HepG2 (cell line): Measurements from ENCODE around the gene NARF. TPM values are rescaled to one million over a fixed set of nuclear protein-coding genes. Genes with fewer than 3 reads are reported as not detected.

Experiments used
- AGO1 ChIP-seq: fragments of 200-400 bp; formaldehyde crosslinking; IDR thresholded peaks from 2 replicates; pipeline ENCODE4 v1.6.1; 2017; ENCODE audit warnings: mild to moderate bottlenecking, low read depth, low read length, moderate library complexity; ENCODE audit not compliant: poor library complexity, severe bottlenecking
- AHDC1 ChIP-seq: sonication (generic); formaldehyde crosslinking; IDR thresholded peaks from 2 replicates; pipeline ENCODE4 v1.5.1; 2020; ENCODE audit warnings: mild to moderate bottlenecking, missing genetic modification reagents, borderline replicate concordance
- ARHGAP35 ChIP-seq: sonication (generic); formaldehyde crosslinking; IDR thresholded peaks from 2 replicates; pipeline ENCODE4 v1.9.0; 2022; ENCODE audit warnings: mild to moderate bottlenecking, inconsistent platforms, moderate library complexity, missing genetic modification reagents, borderline replicate concordance
- FLYWCH1 ChIP-seq: sonication (generic); formaldehyde crosslinking; IDR thresholded peaks from 2 replicates; pipeline ENCODE4 v1.8.1; 2023; ENCODE audit warnings: mild to moderate bottlenecking, missing genetic modification reagents
- FOXP1 ChIP-seq, 2 experiments: fragments of 450-650 bp in 1 of 2; IDR thresholded peaks; 2 replicates each; pipeline ENCODE4 v1.6.1; 2017 to 2018; ENCODE audit warnings: antibody characterized with exemption in 1 of 2
- MTF2 ChIP-seq: sonication (generic); formaldehyde crosslinking; IDR thresholded peaks from 2 replicates; pipeline ENCODE4 v1.5.0; 2020; ENCODE audit warnings: missing genetic modification reagents, borderline replicate concordance
- NFKB2 ChIP-seq: sonication (generic); formaldehyde crosslinking; IDR thresholded peaks from 2 replicates; pipeline ENCODE4 v1.4.0; 2020; ENCODE audit warnings: missing genetic modification reagents, borderline replicate concordance
- NRL ChIP-seq: sonication (generic); formaldehyde crosslinking; IDR thresholded peaks from 2 replicates; pipeline ENCODE4 v1.5.0; 2020; ENCODE audit warnings: missing genetic modification reagents, mild to moderate bottlenecking, moderate library complexity, borderline replicate concordance
- ZNF362 ChIP-seq: sonication (generic); formaldehyde crosslinking; IDR thresholded peaks from 2 replicates; pipeline ENCODE4 v1.4.0; 2020; ENCODE audit warnings: missing genetic modification reagents, mild to moderate bottlenecking, borderline replicate concordance
- ZNF580 ChIP-seq: IDR thresholded peaks from 2 replicates; pipeline ENCODE4 v1.6.1; 2016; ENCODE audit warnings: low read depth, borderline replicate concordance
- ZNF672 ChIP-seq: sonication (generic); formaldehyde crosslinking; IDR thresholded peaks from 2 replicates; pipeline ENCODE4 v1.8.1; 2022; ENCODE audit warnings: missing genetic modification reagents
- polyA plus RNA-seq, 8 experiments: library from polyadenylated mRNA; depleted of rRNA in 3 of 8; stranded (reverse) in 7 of 8; unstranded in 1 of 8; fragments of >200 nt; fragmentation: Illumina TruSeq in 4 of 8; extraction: Trizol in 4 of 8; gene quantifications; 2 replicates each; pipeline versions ENCODE4 v1.2.1 to v1.2.3, GENCODE V29; 2011 to 2016; ENCODE audit warnings: low read depth in 4 of 8, missing spikeins in 1 of 8, mixed read lengths in 1 of 8; ENCODE audit not compliant: insufficient read depth in 1 of 8
- total RNA-seq, 5 experiments: library from RNA; depleted of rRNA; stranded (reverse); fragments of >200 nt; fragmentation: Illumina TruSeq; extraction: Trizol; gene quantifications; 2 replicates each; pipeline ENCODE4 v1.2.3, GENCODE V29; 2016; ENCODE audit warnings: low read depth in 1 of 5
- TF ChIP-seq, protein P1 (sequence below): sonication (generic); formaldehyde crosslinking; IDR thresholded peaks from 2 replicates; pipeline ENCODE4 v1.5.0; 2020; ENCODE audit warnings: mild to moderate bottlenecking, missing genetic modification reagents
- TF ChIP-seq, protein P2 (sequence below): sonication (generic); formaldehyde crosslinking; IDR thresholded peaks from 2 replicates; pipeline ENCODE4 v1.8.0; 2022; ENCODE audit warnings: mild to moderate bottlenecking, missing genetic modification reagents
- TF ChIP-seq, protein P3 (sequence below): sonication (generic); formaldehyde crosslinking; IDR thresholded peaks from 2 replicates; pipeline ENCODE4 v1.4.0; 2020; ENCODE audit warnings: low read depth, mild to moderate bottlenecking, missing genetic modification reagents

Gene NARF
- total and polyA plus RNA-seq, 2 of the 13 experiments (the other 11 are each of a cell fraction or from before 2014, with no cell fraction given), result 61.1 to 144 TPM

GRCh38 chr17:82489851-82490511 is 31.4 kb downstream of the NARF start (continued):
- TF ChIP-seq, protein P1, sequence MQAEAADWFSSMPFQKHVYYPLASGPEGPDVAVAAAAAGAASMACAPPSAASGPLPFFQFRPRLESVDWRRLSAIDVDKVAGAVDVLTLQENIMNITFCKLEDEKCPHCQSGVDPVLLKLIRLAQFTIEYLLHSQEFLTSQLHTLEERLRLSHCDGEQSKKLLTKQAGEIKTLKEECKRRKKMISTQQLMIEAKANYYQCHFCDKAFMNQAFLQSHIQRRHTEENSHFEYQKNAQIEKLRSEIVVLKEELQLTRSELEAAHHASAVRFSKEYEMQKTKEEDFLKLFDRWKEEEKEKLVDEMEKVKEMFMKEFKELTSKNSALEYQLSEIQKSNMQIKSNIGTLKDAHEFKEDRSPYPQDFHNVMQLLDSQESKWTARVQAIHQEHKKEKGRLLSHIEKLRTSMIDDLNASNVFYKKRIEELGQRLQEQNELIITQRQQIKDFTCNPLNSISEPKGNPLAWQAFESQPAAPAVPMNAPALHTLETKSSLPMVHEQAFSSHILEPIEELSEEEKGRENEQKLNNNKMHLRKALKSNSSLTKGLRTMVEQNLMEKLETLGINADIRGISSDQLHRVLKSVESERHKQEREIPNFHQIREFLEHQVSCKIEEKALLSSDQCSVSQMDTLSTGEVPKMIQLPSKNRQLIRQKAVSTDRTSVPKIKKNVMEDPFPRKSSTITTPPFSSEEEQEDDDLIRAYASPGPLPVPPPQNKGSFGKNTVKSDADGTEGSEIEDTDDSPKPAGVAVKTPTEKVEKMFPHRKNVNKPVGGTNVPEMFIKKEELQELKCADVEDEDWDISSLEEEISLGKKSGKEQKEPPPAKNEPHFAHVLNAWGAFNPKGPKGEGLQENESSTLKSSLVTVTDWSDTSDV, result no peak
- TF ChIP-seq FLYWCH1 (CRISPR knock-in tag), result no peak
- no peak for TF ChIP-seq ZNF580
- TF ChIP-seq ZNF672, result no peak
- no peak for TF ChIP-seq MTF2
- TF ChIP-seq AHDC1 (CRISPR knock-in tag), result no peak
- TF ChIP-seq ZNF362 (CRISPR knock-in tag), result no peak
- no peak for TF ChIP-seq FOXP1 (IDR thresholded peaks at IDR 0.05)
- TF ChIP-seq FOXP1 (CRISPR knock-in tag; IDR thresholded peaks at IDR 0.05), result no peak
- TF ChIP-seq ARHGAP35, result no peak
- TF ChIP-seq, protein P2, sequence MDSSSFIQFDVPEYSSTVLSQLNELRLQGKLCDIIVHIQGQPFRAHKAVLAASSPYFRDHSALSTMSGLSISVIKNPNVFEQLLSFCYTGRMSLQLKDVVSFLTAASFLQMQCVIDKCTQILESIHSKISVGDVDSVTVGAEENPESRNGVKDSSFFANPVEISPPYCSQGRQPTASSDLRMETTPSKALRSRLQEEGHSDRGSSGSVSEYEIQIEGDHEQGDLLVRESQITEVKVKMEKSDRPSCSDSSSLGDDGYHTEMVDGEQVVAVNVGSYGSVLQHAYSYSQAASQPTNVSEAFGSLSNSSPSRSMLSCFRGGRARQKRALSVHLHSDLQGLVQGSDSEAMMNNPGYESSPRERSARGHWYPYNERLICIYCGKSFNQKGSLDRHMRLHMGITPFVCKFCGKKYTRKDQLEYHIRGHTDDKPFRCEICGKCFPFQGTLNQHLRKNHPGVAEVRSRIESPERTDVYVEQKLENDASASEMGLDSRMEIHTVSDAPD (CRISPR knock-in tag), result no peak
- no peak for TF ChIP-seq NRL (CRISPR knock-in tag)
- TF ChIP-seq, protein P3, sequence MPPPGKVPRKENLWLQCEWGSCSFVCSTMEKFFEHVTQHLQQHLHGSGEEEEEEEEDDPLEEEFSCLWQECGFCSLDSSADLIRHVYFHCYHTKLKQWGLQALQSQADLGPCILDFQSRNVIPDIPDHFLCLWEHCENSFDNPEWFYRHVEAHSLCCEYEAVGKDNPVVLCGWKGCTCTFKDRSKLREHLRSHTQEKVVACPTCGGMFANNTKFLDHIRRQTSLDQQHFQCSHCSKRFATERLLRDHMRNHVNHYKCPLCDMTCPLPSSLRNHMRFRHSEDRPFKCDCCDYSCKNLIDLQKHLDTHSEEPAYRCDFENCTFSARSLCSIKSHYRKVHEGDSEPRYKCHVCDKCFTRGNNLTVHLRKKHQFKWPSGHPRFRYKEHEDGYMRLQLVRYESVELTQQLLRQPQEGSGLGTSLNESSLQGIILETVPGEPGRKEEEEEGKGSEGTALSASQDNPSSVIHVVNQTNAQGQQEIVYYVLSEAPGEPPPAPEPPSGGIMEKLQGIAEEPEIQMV (CRISPR knock-in tag), result no peak
- no peak for TF ChIP-seq NFKB2 (CRISPR knock-in tag)
- TF ChIP-seq AGO1, result no peak
